NCI-H460 (cell line): ENCODE data around the gene MYO15A. TPM values are rescaled to one million over a fixed set of nuclear protein-coding genes. Genes with fewer than 3 reads are reported as not detected.

Source experiments
- total RNA-seq: library from RNA; depleted of rRNA; stranded (reverse); fragments of >200 nt; shearing (Covaris generic); gene quantifications from 2 replicates; pipeline ENCODE4 v1.2.3, GENCODE V29; 2014; rRNA removed

Gene MYO15A
- total RNA-seq, 1 experiment from 2014 or later = 0.30 TPM

Other genes with a start within 250 kb of the MYO15A start
- gene TOM1L2, start 136.4 kb upstream of the MYO15A start, total RNA-seq = 9.7 and 9.9 TPM in 2 replicates
- gene DRC3, start 135.9 kb upstream of the MYO15A start, total RNA-seq = 0.40 and 0.63 TPM in 2 replicates
- 8.0 and 8.4 TPM in 2 replicates for gene ATPAF2, start 69.6 kb upstream of the MYO15A start, total RNA-seq
- 12.4 and 14.8 TPM in 2 replicates for gene GID4, start 69.3 kb upstream of the MYO15A start, total RNA-seq
- gene DRG2, start 20.8 kb upstream of the MYO15A start, total RNA-seq = 41.6 and 42.5 TPM in 2 replicates
- 94.1 and 96.2 TPM in 2 replicates for gene ALKBH5, start 75.1 kb downstream of the MYO15A start, total RNA-seq
- 11.9 and 12.6 TPM in 2 replicates for gene LLGL1, start 116.9 kb downstream of the MYO15A start, total RNA-seq
- 175 and 179 TPM in 2 replicates for gene FLII, start 150.0 kb downstream of the MYO15A start, total RNA-seq
- 5.2 and 5.3 TPM in 2 replicates for gene MIEF2, start 151.9 kb downstream of the MYO15A start, total RNA-seq
- 29.3 and 35.3 TPM in 2 replicates for gene TOP3A, start 206.2 kb downstream of the MYO15A start, total RNA-seq
- gene SMCR8, start 206.5 kb downstream of the MYO15A start, total RNA-seq = 17.1 and 19.9 TPM in 2 replicates